GM12878 (cell line): ENCODE measurements around the gene ZNF385D.

Experiments used
- BHLHE40 ChIP-seq, 2 experiments: fragments of 450-650 bp in 1 of 2; IDR thresholded peaks; 2 replicates each; pipeline ENCODE4 v1.6.1; 2011 to 2017; ENCODE audit warnings: low read depth in 2 of 2, borderline replicate concordance in 1 of 2, improper control_type of control experiment in 1 of 2, low read length in 1 of 2, mild to moderate bottlenecking in 1 of 2
- CHD4 ChIP-seq: fragments of 200-600 bp; sonication (generic); IDR thresholded peaks from 2 replicates; pipeline ENCODE4 v1.6.1; 2016; ENCODE audit warnings: mild to moderate bottlenecking
- CTCF ChIP-seq, 3 experiments: IDR thresholded peaks in 2 of 3; conservative IDR thresholded peaks in 1 of 3; 2 replicates each; pipeline ENCODE4 v1.5.1; 2011; ENCODE audit warnings: low read depth in 3 of 3, low read length in 3 of 3, mild to moderate bottlenecking in 3 of 3, control low read depth in 2 of 3, moderate library complexity in 2 of 3, inconsistent platforms in 1 of 3, mixed read lengths in 1 of 3; ENCODE audit not compliant: control insufficient read depth in 2 of 3, insufficient read depth in 1 of 3; ENCODE audit errors: extremely low read depth in 1 of 3
- E4F1 ChIP-seq: fragments of 450-650 bp; IDR thresholded peaks from 2 replicates; pipeline ENCODE4 v1.6.1; 2018; ENCODE audit warnings: borderline replicate concordance, mild to moderate bottlenecking; ENCODE audit not compliant: partially characterized antibody
- EGR1 ChIP-seq, 2 experiments: IDR thresholded peaks; 1 replicate in 1 of 2; 2 replicates in 1 of 2; pipeline ENCODE4 v1.6.1; 2011 to 2012; ENCODE audit warnings: low read depth in 2 of 2, low read length in 2 of 2, borderline replicate concordance in 1 of 2, mild to moderate bottlenecking in 1 of 2, moderate library complexity in 1 of 2
- EZH2 ChIP-seq: IDR thresholded peaks from 2 replicates; pipeline ENCODE4 v1.6.1; 2012; ENCODE audit warnings: low read depth, mild to moderate bottlenecking, control low read depth, inconsistent platforms, low read length, borderline replicate concordance; ENCODE audit not compliant: control insufficient read depth
- POLR2AphosphoS5 ChIP-seq: IDR thresholded peaks from 2 replicates; pipeline ENCODE4 v1.6.1; 2011; ENCODE audit warnings: mild to moderate bottlenecking, low read length, inconsistent platforms
- RFX5 ChIP-seq: IDR thresholded peaks from 2 replicates; pipeline ENCODE4 v1.6.1; 2011; ENCODE audit warnings: low read depth, low read length, improper control_type of control experiment
- SMAD5 ChIP-seq: IDR thresholded peaks from 2 replicates; pipeline ENCODE4 v1.6.1; 2016; ENCODE audit warnings: antibody characterized with exemption, low read depth
- SP1 ChIP-seq: IDR thresholded peaks from one replicate; pipeline ENCODE4 v1.6.1; 2011; ENCODE audit warnings: low read depth, low read length
- SPI1 ChIP-seq: IDR thresholded peaks from 2 replicates; pipeline ENCODE4 v1.6.1; 2011; ENCODE audit warnings: low read depth, mild to moderate bottlenecking, low read length, moderate library complexity, borderline replicate concordance; ENCODE audit not compliant: insufficient read depth
- USF2 ChIP-seq: IDR thresholded peaks from 2 replicates; pipeline ENCODE4 v1.6.1; 2011; ENCODE audit warnings: low read depth, low read length, improper control_type of control experiment, borderline replicate concordance
- ZNF207 ChIP-seq: fragments of 450-650 bp; IDR thresholded peaks from 2 replicates; pipeline ENCODE4 v1.6.1; 2014; ENCODE audit warnings: antibody characterized with exemption, mild to moderate bottlenecking, borderline replicate concordance
- ZNF384 ChIP-seq: IDR thresholded peaks from 2 replicates; pipeline ENCODE4 v1.6.1; 2012; ENCODE audit warnings: low read depth, mild to moderate bottlenecking, low read length, improper control_type of control experiment, borderline replicate concordance

GRCh38 chr3:21484828-21485144 lies 266.2 kb downstream of the ZNF385D start:
- TF ChIP-seq CTCF (IDR thresholded peaks at IDR 0.05 in 2 of 3, conservative IDR thresholded peaks at IDR 0.05 in 1 of 3; ENCODE audit: control insufficient read depth in 2 of 3, extremely low read depth in 1 of 3, insufficient read depth in 1 of 3, low read depth in 3 of 3, low read length in 3 of 3) (no peak), SPI1 (no peak), CHD4 (no peak), SP1 (no peak), BHLHE40 (IDR thresholded peaks at IDR 0.05; ENCODE audit: borderline replicate concordance in 1 of 2, low read depth in 2 of 2, low read length in 1 of 2) (no peak), SMAD5 (no peak), ZNF384 (no peak), EZH2 (no peak), POLR2AphosphoS5 (no peak), EGR1 (IDR thresholded peaks at IDR 0.05; ENCODE audit: borderline replicate concordance in 1 of 2, low read depth in 2 of 2, low read length in 2 of 2) (no peak), E4F1 (no peak), USF2 (no peak), ZNF207 (no peak), RFX5 (no peak)
